GM21723 (cell line): Measurements from ENCODE around the gene TTLL5.

Source experiments
- ATAC-seq: cut with Tn5 transposase; IDR thresholded peaks from one replicate; pipeline ENCODE4 v1.9.1; 2021; ENCODE audit warnings: mild to moderate bottlenecking, moderate library complexity; ENCODE audit not compliant: unreplicated experiment

TTLL5 gene

GRCh38 chr14:75783602-75784313, 122.7 kb downstream of the TTLL5 start:
- no peak for ATAC-seq

GRCh38 chr14:75784314-75784686, 123.3 kb downstream of the TTLL5 start:
- no peak for ATAC-seq

- ATAC-seq = no peak
Measured at GRCh38 chr14:75793806-75794205, 132.8 kb downstream of the TTLL5 start.

- ATAC-seq = no peak
Measured at GRCh38 chr14:75794615-75795038, 133.6 kb downstream of the TTLL5 start.

- no peak for ATAC-seq
Measured at GRCh38 chr14:75800792-75801191, 139.7 kb downstream of the TTLL5 start.

GRCh38 chr14:75802486-75802885, 141.4 kb downstream of the TTLL5 start:
- no peak for ATAC-seq

- ATAC-seq = no peak
Measured at GRCh38 chr14:75803765-75804164, 142.7 kb downstream of the TTLL5 start.

GRCh38 chr14:75804570-75805275, 143.7 kb downstream of the TTLL5 start:
- no peak for ATAC-seq

- no peak for ATAC-seq
Measured at GRCh38 chr14:75805646-75806045, 144.6 kb downstream of the TTLL5 start.

- ATAC-seq = no peak
Measured at GRCh38 chr14:75806352-75806832, 145.3 kb downstream of the TTLL5 start.

GRCh38 chr14:75807667-75808360, 146.8 kb downstream of the TTLL5 start:
- ATAC-seq = no peak

- ATAC-seq = no peak
Measured at GRCh38 chr14:75811136-75811829, 150.2 kb downstream of the TTLL5 start.

- no peak for ATAC-seq
Measured at GRCh38 chr14:75811872-75812499, 150.9 kb downstream of the TTLL5 start.

GRCh38 chr14:75812622-75813021, 151.6 kb downstream of the TTLL5 start:
- no peak for ATAC-seq

- no peak for ATAC-seq
Measured at GRCh38 chr14:75820761-75821160, 159.7 kb downstream of the TTLL5 start.

GRCh38 chr14:75821831-75822521, 160.9 kb downstream of the TTLL5 start:
- ATAC-seq = no peak

- no peak for ATAC-seq
Measured at GRCh38 chr14:75822522-75823141, 161.6 kb downstream of the TTLL5 start.

GRCh38 chr14:75823334-75823733, 162.3 kb downstream of the TTLL5 start:
- no peak for ATAC-seq

- ATAC-seq = no peak
Measured at GRCh38 chr14:75824318-75824717, 163.3 kb downstream of the TTLL5 start.

- ATAC-seq = no peak
Measured at GRCh38 chr14:75825147-75825592, 164.1 kb downstream of the TTLL5 start.
